ENCODE results near the gene GRK7.

- TF ChIP-seq POLR2A (IDR thresholded peaks at IDR 0.05; ENCODE audit: low read depth, low read length) (no peak), CTCF (IDR thresholded peaks at IDR 0.05; ENCODE audit: extremely low read depth in 1 of 2, insufficient read depth in 1 of 2, low read depth in 1 of 2, low read length in 2 of 2) (no peak), EZH2 (IDR thresholded peaks at IDR 0.05; ENCODE audit: borderline replicate concordance, low read depth, low read length, severe bottlenecking) (no peak)
Measured at GRCh38 chr3:141790171-141790570, 27.0 kb downstream of the GRK7 start.

Measured in endothelial cell of umbilical vein (primary cell).